ENCODE measurements around the gene PEAR1.

GRCh38 chr1:156880473-156880872 lies 13.0 kb upstream of the PEAR1 start:
- TF ChIP-seq POLR2A (IDR thresholded peaks at IDR 0.05) = no peak
- TF ChIP-seq CTCF (IDR thresholded peaks at IDR 0.05) = no peak

Data from Peyer's patch (tissue), 4 donors.